ENCODE data around the gene GSTA1. TPM values are rescaled to one million over a fixed set of nuclear protein-coding genes. Genes with fewer than 3 reads are reported as not detected.
"Not testable (repeated sequence)": the region's sequence is repeated elsewhere in the genome, so short reads cannot be mapped to it uniquely, and the experiment has no call there.

The GSTA1 gene
- total RNA-seq, 4 donors from 2014 or later = 1.4 to 18.5 (median 16.2) TPM; not detected in 1

GRCh38 chr6:52761673-52762491 lies 41.7 kb downstream of the GSTA1 start:
- DNase-seq, H3K27ac ChIP-seq: not testable (repeated sequence)

GRCh38 chr6:52760105-52760765 lies 43.4 kb downstream of the GSTA1 start:
- H3K9me3 ChIP-seq = no peaks in the 10 kb centered on the region
- no peak overlapping the region for H3K4me3 ChIP-seq
- WGBS, 2 donors (ENCODE audit: low coverage in 1 of 2) = 47% methylated on average over 6 of the region's 6 CpGs
- no peak for TF ChIP-seq POLR2AphosphoS5 (IDR thresholded peaks at IDR 0.05)
- no peak for TF ChIP-seq CTCF (IDR thresholded peaks at IDR 0.05)
- no peak for TF ChIP-seq EP300 (IDR thresholded peaks at IDR 0.05; ENCODE audit: low read depth)
- no peak for TF ChIP-seq POLR2A (IDR thresholded peaks at IDR 0.05)
- intact Hi-C loops (cut with DNase I; ENCODE audit: low total_unique reads) = no loop called here
- no peak overlapping the region for H3K27ac ChIP-seq
- H3K4me1 ChIP-seq = peaks cover 0 to 4% (median 1%) of the 10 kb centered on the region in 4 donors
- no peak for DNase-seq
- H3K36me3 ChIP-seq = no peaks in the 10 kb centered on the region
- in situ Hi-C loops (cut with MboI; ENCODE audit: low pct_ligation_motif_present in 1 of 4, low pct_unique_long_range_greater_than_20kb in 1 of 4, low sequenced_read_pairs in 3 of 4) = no loop called here
- H3K27me3 ChIP-seq = no peaks in the 10 kb centered on the region

More at GRCh38 chr6:52761673-52762491, 41.7 kb downstream of the GSTA1 start:
- WGBS, 2 donors (ENCODE audit: low coverage in 1 of 2) = 66 to 80% methylated on average over 2 to 7 of the region's 7 CpGs
- H3K27me3 ChIP-seq; H3K4me3 ChIP-seq; H3K4me1 ChIP-seq; H3K9me3 ChIP-seq; in situ Hi-C loops (cut with MboI; ENCODE audit: low pct_ligation_motif_present in 1 of 4, low pct_unique_long_range_greater_than_20kb in 1 of 4, low sequenced_read_pairs in 3 of 4); intact Hi-C loops (cut with DNase I; ENCODE audit: low total_unique reads); H3K36me3 ChIP-seq: not testable (repeated sequence)

DNA sequence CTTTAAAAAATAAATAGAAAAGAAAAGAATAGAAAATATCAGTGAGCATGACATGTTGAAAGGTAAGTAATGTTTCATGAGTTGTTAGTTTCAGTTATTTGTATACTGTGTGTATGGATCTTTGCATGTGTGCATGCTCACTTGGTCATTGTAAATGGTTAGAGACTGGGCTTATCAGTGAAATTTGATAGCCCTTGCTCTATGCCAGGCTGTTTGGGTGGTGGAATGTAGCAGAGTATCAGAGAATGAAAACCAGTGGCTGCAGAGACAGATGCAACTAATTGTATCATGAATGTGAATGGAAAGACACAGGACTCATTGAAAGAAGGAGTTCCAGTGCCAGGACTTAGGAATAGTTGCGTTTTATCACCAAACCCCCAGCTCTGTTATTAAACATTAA lies 44.5 kb downstream of the GSTA1 start:
- 92 to 93% methylated on average over 1 of the region's 1 CpG for WGBS, 2 donors (ENCODE audit: low coverage in 1 of 2)

DNA sequence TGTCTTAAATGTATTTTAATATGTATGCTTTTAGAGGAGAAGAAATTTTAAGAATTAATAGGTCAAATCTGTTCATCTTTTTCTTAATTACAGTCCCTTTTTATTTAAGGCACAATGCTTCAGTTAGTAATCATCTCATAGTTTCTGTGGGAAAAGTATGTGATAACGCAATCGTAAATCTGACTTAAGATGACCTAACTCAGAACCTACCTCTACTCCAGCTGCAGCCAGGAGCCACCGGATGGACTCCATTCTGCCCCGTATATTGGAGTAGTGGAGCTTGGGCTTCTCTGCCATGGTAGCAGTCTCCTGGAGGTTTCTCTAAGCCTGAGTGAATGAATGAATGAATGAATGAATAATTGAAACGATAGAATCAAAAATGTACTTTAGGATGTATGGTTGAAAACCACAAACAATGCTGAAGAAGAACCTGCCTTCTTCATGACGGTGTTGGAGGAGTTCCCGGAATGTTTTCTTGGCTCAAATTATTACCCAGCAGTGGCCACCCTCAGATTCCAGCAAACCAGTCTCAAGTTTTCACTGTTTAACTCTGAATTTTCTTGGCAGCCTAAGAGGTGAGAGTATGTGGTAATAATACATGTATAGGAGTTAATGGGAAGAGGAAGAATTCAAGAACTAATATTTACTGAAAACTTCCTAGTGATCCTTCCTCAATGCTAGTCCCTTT lies 45.8 kb downstream of the GSTA1 start:
- H3K27me3 ChIP-seq; intact Hi-C loops (cut with DNase I; ENCODE audit: low total_unique reads); H3K4me3 ChIP-seq; H3K27ac ChIP-seq; H3K9me3 ChIP-seq; in situ Hi-C loops (cut with MboI; ENCODE audit: low pct_ligation_motif_present in 1 of 4, low pct_unique_long_range_greater_than_20kb in 1 of 4, low sequenced_read_pairs in 3 of 4); DNase-seq; H3K36me3 ChIP-seq; H3K4me1 ChIP-seq: not testable (repeated sequence)
- 65 to 76% methylated on average over 5 to 7 of the region's 7 CpGs for WGBS, 2 donors (ENCODE audit: low coverage in 1 of 2)

More for the DNA sequence above, 44.5 kb downstream of the GSTA1 start:
- intact Hi-C loops (cut with DNase I; ENCODE audit: low total_unique reads) = no loop called here
- no peak for DNase-seq
- Histone ChIP-seq H3K27ac (no peak overlapping the region), H3K36me3 (no peaks in the 10 kb centered on the region), H3K9me3 (no peaks in the 10 kb centered on the region), H3K27me3 (no peaks in the 10 kb centered on the region), H3K4me3 (no peak overlapping the region), H3K4me1 (peaks cover 0 to 4% (median 1%) of the 10 kb centered on the region in 4 donors)
- in situ Hi-C loops (cut with MboI; ENCODE audit: low pct_ligation_motif_present in 1 of 4, low pct_unique_long_range_greater_than_20kb in 1 of 4, low sequenced_read_pairs in 3 of 4) = no loop called here
- TF ChIP-seq CTCF (IDR thresholded peaks at IDR 0.05) = no peak
- TF ChIP-seq EP300 (IDR thresholded peaks at IDR 0.05; ENCODE audit: low read depth) = no peak
- TF ChIP-seq POLR2A (IDR thresholded peaks at IDR 0.05) = no peak
- TF ChIP-seq POLR2AphosphoS5 (IDR thresholded peaks at IDR 0.05) = no peak

DNA sequence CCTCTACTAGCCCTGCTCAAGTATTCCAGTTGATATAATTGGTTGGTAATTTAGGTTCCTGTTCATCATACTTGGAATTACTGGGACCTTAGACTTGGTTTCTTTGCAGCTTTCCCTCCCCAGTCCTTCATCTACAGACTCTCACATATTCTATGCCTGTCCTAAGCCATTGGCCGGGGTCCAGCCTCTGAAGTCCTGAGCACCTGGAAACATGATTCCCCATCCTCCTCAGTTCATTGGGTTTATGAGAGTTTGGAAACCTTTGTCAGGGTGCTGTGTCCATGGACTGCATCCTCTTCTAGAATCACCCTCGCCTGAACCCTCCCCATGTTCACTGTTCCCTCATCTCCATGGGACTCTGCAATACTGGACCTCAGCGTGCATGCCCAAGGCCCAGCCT lies 49.2 kb downstream of the GSTA1 start:
- no peak overlapping the region for H3K4me3 ChIP-seq
- no peaks in the 10 kb centered on the region for H3K27me3 ChIP-seq
- H3K9me3 ChIP-seq = no peaks in the 10 kb centered on the region
- no peaks in the 10 kb centered on the region for H3K36me3 ChIP-seq
- H3K27ac ChIP-seq = no peak overlapping the region
- no peak for DNase-seq
- in situ Hi-C loops (cut with MboI; ENCODE audit: low pct_ligation_motif_present in 1 of 4, low pct_unique_long_range_greater_than_20kb in 1 of 4, low sequenced_read_pairs in 3 of 4) (no loop called here), intact Hi-C loops (cut with DNase I; ENCODE audit: low total_unique reads) (no loop called here)
- TF ChIP-seq CTCF (IDR thresholded peaks at IDR 0.05) (no peak), EP300 (IDR thresholded peaks at IDR 0.05; ENCODE audit: low read depth) (no peak), POLR2A (IDR thresholded peaks at IDR 0.05) (no peak), POLR2AphosphoS5 (IDR thresholded peaks at IDR 0.05) (no peak)
- no peaks in the 10 kb centered on the region for H3K4me1 ChIP-seq
- WGBS, 2 donors (ENCODE audit: low coverage in 1 of 2) = 81 to 100% methylated on average over 1 to 3 of the region's 3 CpGs

DNA sequence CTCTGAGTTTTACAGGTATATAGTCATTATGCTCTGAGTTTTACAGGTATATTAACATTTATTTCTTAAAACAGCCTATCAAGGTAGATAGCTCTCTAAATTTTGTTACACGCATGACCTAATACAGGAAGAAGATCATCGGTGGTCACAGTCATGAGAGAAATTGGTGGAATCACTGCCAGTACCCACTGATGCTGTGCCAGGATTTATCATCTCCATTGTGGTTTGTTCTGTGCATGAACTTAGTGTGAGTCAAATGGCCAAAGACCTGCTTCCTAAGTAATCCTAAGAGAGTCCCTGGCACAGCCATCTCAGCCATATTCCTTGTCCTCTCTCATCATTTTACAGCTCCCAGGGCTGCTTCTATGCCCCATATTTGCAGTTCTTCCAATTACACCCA lies 50.5 kb downstream of the GSTA1 start:
- H3K27me3 ChIP-seq; H3K4me3 ChIP-seq; H3K27ac ChIP-seq; H3K4me1 ChIP-seq; intact Hi-C loops (cut with DNase I; ENCODE audit: low total_unique reads); H3K36me3 ChIP-seq; DNase-seq; in situ Hi-C loops (cut with MboI; ENCODE audit: low pct_ligation_motif_present in 1 of 4, low pct_unique_long_range_greater_than_20kb in 1 of 4, low sequenced_read_pairs in 3 of 4); H3K9me3 ChIP-seq: not testable (repeated sequence)
- WGBS, 2 donors (ENCODE audit: low coverage in 1 of 2) = 68 to 90% methylated on average over 2 of the region's 2 CpGs
